ENCODE results near the gene KDM1B.
"Not testable (repeated sequence)": the region's sequence is repeated elsewhere in the genome, so short reads cannot be mapped to it uniquely, and the experiment has no call there.

The KDM1B gene

GRCh38 chr6:18183766-18184165 is 28.5 kb downstream of the KDM1B start:
- H3K4me3 ChIP-seq = no peak overlapping the region
- H3K27ac ChIP-seq = no peak overlapping the region

GRCh38 chr6:18185624-18186023 is 30.4 kb downstream of the KDM1B start:
- peak overlapping the region in 2 of 21 experiments; percentile 19 to 36 for H3K27ac ChIP-seq
- no peak overlapping the region for H3K4me3 ChIP-seq

GRCh38 chr6:18186033-18186432 is 30.8 kb downstream of the KDM1B start:
- peak overlapping the region in 2 of 21 experiments; percentile 19 to 36 for H3K27ac ChIP-seq
- H3K4me3 ChIP-seq = no peak overlapping the region

- H3K27ac ChIP-seq = peak overlapping the region in 1 of 21 experiments; percentile 19
Measured at GRCh38 chr6:18186540-18187250, 31.5 kb downstream of the KDM1B start.

GRCh38 chr6:18187701-18188100 is 32.5 kb downstream of the KDM1B start:
- no peak overlapping the region for H3K27ac ChIP-seq

More at GRCh38 chr6:18186540-18187250, 31.5 kb downstream of the KDM1B start:
- H3K4me3 ChIP-seq = no peak overlapping the region

GRCh38 chr6:18189196-18189595 is 34.0 kb downstream of the KDM1B start:
- Histone ChIP-seq H3K27ac (no peak overlapping the region), H3K4me3 (no peak overlapping the region)

More at GRCh38 chr6:18187701-18188100, 32.5 kb downstream of the KDM1B start:
- H3K4me3 ChIP-seq = no peak overlapping the region

- H3K4me3 ChIP-seq = no peak overlapping the region
- H3K27ac ChIP-seq = no peak overlapping the region
Measured at GRCh38 chr6:18192026-18192425, 36.8 kb downstream of the KDM1B start.

- no peak overlapping the region for H3K27ac ChIP-seq
Measured at GRCh38 chr6:18203786-18204185, 48.6 kb downstream of the KDM1B start.

GRCh38 chr6:18204691-18205090 is 49.5 kb downstream of the KDM1B start:
- no peak overlapping the region for H3K27ac ChIP-seq

More at GRCh38 chr6:18203786-18204185, 48.6 kb downstream of the KDM1B start:
- no peak overlapping the region for H3K4me3 ChIP-seq

GRCh38 chr6:18206591-18206990 is 51.4 kb downstream of the KDM1B start:
- Histone ChIP-seq H3K4me3 (no peak overlapping the region), H3K27ac (no peak overlapping the region)

More at GRCh38 chr6:18204691-18205090, 49.5 kb downstream of the KDM1B start:
- H3K4me3 ChIP-seq = no peak overlapping the region

- H3K4me3 ChIP-seq = no peak overlapping the region
- no peak overlapping the region for H3K27ac ChIP-seq
Measured at GRCh38 chr6:18207438-18207837, 52.2 kb downstream of the KDM1B start.

- no peak overlapping the region for H3K27ac ChIP-seq
- H3K4me3 ChIP-seq = no peak overlapping the region
Measured at GRCh38 chr6:18207949-18208348, 52.7 kb downstream of the KDM1B start.

- H3K4me3 ChIP-seq, H3K27ac ChIP-seq: not testable (repeated sequence)
Measured at GRCh38 chr6:18208778-18209177, 53.6 kb downstream of the KDM1B start.

GRCh38 chr6:18209539-18210197 is 54.4 kb downstream of the KDM1B start:
- Histone ChIP-seq H3K4me3 (no peak overlapping the region), H3K27ac (no peak overlapping the region)

GRCh38 chr6:18210707-18211106 is 55.5 kb downstream of the KDM1B start:
- no peak overlapping the region for H3K27ac ChIP-seq
- no peak overlapping the region for H3K4me3 ChIP-seq

- H3K27ac ChIP-seq = no peak overlapping the region
- H3K4me3 ChIP-seq = no peak overlapping the region
Measured at GRCh38 chr6:18211338-18211737, 56.1 kb downstream of the KDM1B start.

- Histone ChIP-seq H3K4me3 (no peak overlapping the region), H3K27ac (no peak overlapping the region)
Measured at GRCh38 chr6:18212231-18212630, 57.0 kb downstream of the KDM1B start.

- H3K27ac ChIP-seq = no peak overlapping the region
- H3K4me3 ChIP-seq = no peak overlapping the region
Measured at GRCh38 chr6:18213439-18213838, 58.2 kb downstream of the KDM1B start.

- H3K27ac ChIP-seq = no peak overlapping the region
- no peak overlapping the region for H3K4me3 ChIP-seq
Measured at GRCh38 chr6:18214003-18214402, 58.8 kb downstream of the KDM1B start.

- no peak overlapping the region for H3K4me3 ChIP-seq
- peak overlapping the region in 1 of 21 experiments; percentile 4 for H3K27ac ChIP-seq
Measured at GRCh38 chr6:18215436-18215835, 60.2 kb downstream of the KDM1B start.

GRCh38 chr6:18216411-18216810 is 61.2 kb downstream of the KDM1B start:
- Histone ChIP-seq H3K27ac (no peak overlapping the region), H3K4me3 (no peak overlapping the region)
